Measurements from ENCODE around the gene PXN. TPM values are rescaled to one million over a fixed set of nuclear protein-coding genes. Genes with fewer than 3 reads are reported as not detected.

The PXN gene
- total RNA-seq, 1 donor from 2014 or later, result 8.2 TPM

DNA sequence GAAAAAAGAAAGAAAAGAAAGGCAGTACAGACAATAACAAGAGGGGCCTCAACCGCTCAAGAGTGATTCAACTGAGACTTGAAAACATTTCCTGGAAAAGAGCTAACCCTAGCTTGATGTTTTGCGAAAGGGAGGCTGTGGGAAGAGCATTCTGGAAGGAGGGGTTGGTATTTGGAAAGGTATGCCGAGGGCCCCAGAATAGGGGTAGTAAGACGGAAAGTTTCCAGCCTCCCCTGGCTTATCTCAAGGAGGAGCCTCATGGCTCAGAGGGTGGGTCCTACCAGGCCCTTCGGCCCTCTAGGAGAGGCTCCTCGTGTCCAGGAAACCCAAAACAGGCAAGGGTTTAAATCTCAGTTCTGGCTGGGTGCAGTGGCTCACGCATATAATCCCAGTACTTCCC lies 17.8 kb upstream of the PXN start:
- Histone ChIP-seq H3F3A (ENCODE audit: low read depth) (no peaks in the 10 kb centered on the region), H3K4me3 (no peak overlapping the region), H3K4me2 (no peak overlapping the region), H3K27ac (no peak overlapping the region), H3K4me1 (no peaks in the 10 kb centered on the region), H3K9ac (no peak overlapping the region), H3K36me3 (no peaks in the 10 kb centered on the region), H3K79me2 (ENCODE audit: low read depth) (no peaks in the 10 kb centered on the region), H3K27me3 (no peaks in the 10 kb centered on the region), H4K20me1 (ENCODE audit: low read depth) (no peaks in the 10 kb centered on the region), H3K9me3 (ENCODE audit: low read depth) (no peaks in the 10 kb centered on the region), H2AFZ (replicated peaks) (peak overlapping the region; percentile 34)
- Mint-ChIP-seq H3K27me3 (ENCODE audit: insufficient read depth, low read depth) (peaks cover 13% of the 10 kb centered on the region), H3K36me3 (peaks cover 2% of the 10 kb centered on the region), H3K9me3 (peaks cover 11% of the 10 kb centered on the region), H3K4me3 (no peak overlapping the region), H3K27ac (no peak overlapping the region), H3K4me1 (peaks cover 9% of the 10 kb centered on the region)
- no peak for TF ChIP-seq EZH2phosphoT487 (IDR thresholded peaks at IDR 0.05)
- TF ChIP-seq EZH2 (IDR thresholded peaks at IDR 0.05), result no peak
- TF ChIP-seq, protein P1, sequence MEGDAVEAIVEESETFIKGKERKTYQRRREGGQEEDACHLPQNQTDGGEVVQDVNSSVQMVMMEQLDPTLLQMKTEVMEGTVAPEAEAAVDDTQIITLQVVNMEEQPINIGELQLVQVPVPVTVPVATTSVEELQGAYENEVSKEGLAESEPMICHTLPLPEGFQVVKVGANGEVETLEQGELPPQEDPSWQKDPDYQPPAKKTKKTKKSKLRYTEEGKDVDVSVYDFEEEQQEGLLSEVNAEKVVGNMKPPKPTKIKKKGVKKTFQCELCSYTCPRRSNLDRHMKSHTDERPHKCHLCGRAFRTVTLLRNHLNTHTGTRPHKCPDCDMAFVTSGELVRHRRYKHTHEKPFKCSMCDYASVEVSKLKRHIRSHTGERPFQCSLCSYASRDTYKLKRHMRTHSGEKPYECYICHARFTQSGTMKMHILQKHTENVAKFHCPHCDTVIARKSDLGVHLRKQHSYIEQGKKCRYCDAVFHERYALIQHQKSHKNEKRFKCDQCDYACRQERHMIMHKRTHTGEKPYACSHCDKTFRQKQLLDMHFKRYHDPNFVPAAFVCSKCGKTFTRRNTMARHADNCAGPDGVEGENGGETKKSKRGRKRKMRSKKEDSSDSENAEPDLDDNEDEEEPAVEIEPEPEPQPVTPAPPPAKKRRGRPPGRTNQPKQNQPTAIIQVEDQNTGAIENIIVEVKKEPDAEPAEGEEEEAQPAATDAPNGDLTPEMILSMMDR (IDR thresholded peaks at IDR 0.05), result no peak
- no peak for DNase-seq (ENCODE audit: low spot score)

DNA sequence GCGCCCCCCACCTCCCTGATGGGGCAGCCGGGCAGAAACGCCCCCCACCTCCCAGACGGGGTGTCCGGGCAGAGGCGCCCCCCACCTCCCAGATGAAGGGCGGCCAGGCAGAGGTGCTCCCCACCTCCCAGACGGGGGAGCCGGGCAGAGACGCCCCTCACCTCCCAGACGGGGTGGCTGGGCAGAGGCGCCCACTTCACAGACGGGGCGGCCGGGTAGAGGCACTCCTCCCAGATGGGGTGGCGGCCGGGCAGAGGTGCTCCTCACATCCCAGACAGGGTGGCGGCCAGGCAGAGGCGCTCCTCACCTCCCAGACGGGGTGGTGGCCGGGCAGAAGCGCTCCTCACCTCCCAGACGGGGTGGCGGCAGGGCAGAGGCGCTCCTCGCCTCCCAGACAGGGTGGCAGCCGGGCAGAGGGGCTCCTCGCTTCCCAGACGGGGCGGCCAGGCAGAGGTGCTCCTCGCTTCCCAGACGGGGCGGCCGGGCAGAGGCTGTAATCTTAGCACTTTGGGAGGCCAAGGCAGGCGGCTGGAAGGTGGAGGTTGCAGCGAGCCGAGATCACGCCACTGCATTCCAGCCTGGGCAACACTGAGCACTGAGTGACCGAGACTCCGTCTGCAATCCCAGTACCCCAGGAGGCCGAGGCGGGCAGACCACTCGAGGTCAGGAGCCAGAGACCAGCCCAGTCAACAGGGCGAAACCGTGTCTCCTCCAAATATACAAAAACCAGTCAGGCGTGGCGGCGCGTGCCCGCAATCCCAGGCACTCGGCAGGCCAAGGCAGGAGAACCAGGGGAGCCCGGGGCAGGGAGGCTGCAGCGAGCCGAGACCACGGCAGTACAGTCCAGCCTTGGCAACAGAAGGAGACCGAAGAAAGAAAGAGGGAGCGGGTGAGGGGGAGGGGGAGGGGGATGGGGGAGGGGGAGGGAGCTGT lies 12.9 kb upstream of the PXN start:
- no peaks in the 10 kb centered on the region for H3K27me3 ChIP-seq
- no peak overlapping the region for H3K27ac Mint-ChIP-seq
- no peak overlapping the region for H2AFZ ChIP-seq (replicated peaks)
- H3K4me1 ChIP-seq, result no peaks in the 10 kb centered on the region
- H4K20me1 ChIP-seq (ENCODE audit: low read depth), result no peaks in the 10 kb centered on the region
- no peaks in the 10 kb centered on the region for H3K9me3 ChIP-seq (ENCODE audit: low read depth)
- peaks cover 15% of the 10 kb centered on the region for H3K9me3 Mint-ChIP-seq
- TF ChIP-seq EZH2phosphoT487 (IDR thresholded peaks at IDR 0.05) (no peak), EZH2 (IDR thresholded peaks at IDR 0.05) (no peak)
- TF ChIP-seq, protein P1 (IDR thresholded peaks at IDR 0.05), result no peak
- H3K79me2 ChIP-seq (ENCODE audit: low read depth), result no peaks in the 10 kb centered on the region
- no peak overlapping the region for H3K27ac ChIP-seq
- H3K4me2 ChIP-seq, result no peak overlapping the region
- peak overlapping the region; percentile 27 for H3K4me3 Mint-ChIP-seq
- H3K9ac ChIP-seq, result no peak overlapping the region
- peaks cover 4% of the 10 kb centered on the region for H3K27me3 Mint-ChIP-seq (ENCODE audit: insufficient read depth, low read depth)
- DNase-seq (ENCODE audit: low spot score), result peak; percentile 0
- H3K36me3 ChIP-seq, result no peaks in the 10 kb centered on the region
- no peak overlapping the region for H3K4me3 ChIP-seq
- peaks cover 2% of the 10 kb centered on the region for H3K36me3 Mint-ChIP-seq
- H3F3A ChIP-seq (ENCODE audit: low read depth), result no peaks in the 10 kb centered on the region
- H3K4me1 Mint-ChIP-seq, result no peaks in the 10 kb centered on the region

DNA sequence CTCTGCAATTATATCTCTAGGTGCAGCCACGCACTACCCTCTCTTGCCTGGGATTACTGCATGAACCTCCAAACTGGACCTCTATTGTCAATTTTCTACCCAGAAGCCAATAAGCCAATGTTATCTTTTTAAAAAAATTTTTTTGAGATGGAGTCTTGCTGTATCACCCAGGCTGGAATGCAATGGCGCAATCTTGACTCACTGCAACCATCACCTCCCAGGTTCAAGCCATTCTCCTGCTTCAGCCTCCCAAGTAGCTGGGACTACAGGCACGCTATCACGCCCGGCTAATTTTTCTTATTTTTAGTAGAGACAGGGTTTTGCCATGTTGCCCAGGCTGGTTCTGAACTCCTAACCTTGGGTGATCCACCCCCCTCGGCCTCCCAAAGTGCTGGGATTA lies 11.2 kb upstream of the PXN start:
- Histone ChIP-seq H3K4me1 (no peaks in the 10 kb centered on the region), H3K27ac (no peak overlapping the region), H3K4me2 (no peak overlapping the region), H3K9ac (no peak overlapping the region), H3F3A (ENCODE audit: low read depth) (no peaks in the 10 kb centered on the region), H2AFZ (replicated peaks) (no peak overlapping the region), H3K4me3 (no peak overlapping the region), H3K27me3 (no peaks in the 10 kb centered on the region), H3K36me3 (no peaks in the 10 kb centered on the region), H4K20me1 (ENCODE audit: low read depth) (no peaks in the 10 kb centered on the region), H3K79me2 (ENCODE audit: low read depth) (no peaks in the 10 kb centered on the region), H3K9me3 (ENCODE audit: low read depth) (no peaks in the 10 kb centered on the region)
- TF ChIP-seq EZH2 (IDR thresholded peaks at IDR 0.05), result no peak
- TF ChIP-seq, protein P1 (IDR thresholded peaks at IDR 0.05), result no peak
- no peak overlapping the region for H3K4me3 Mint-ChIP-seq
- H3K27me3 Mint-ChIP-seq (ENCODE audit: insufficient read depth, low read depth), result peaks cover 4% of the 10 kb centered on the region
- no peaks in the 10 kb centered on the region for H3K4me1 Mint-ChIP-seq
- H3K36me3 Mint-ChIP-seq, result peaks cover 2% of the 10 kb centered on the region
- H3K9me3 Mint-ChIP-seq, result peaks cover 15% of the 10 kb centered on the region
- DNase-seq (ENCODE audit: low spot score), result no peak
- no peak overlapping the region for H3K27ac Mint-ChIP-seq
